Keratinocyte (primary cell): ENCODE data around the gene PTPRN2.

ENCODE experiments used
- CTCF ChIP-seq, 3 experiments: IDR thresholded peaks in 1 of 3; conservative IDR thresholded peaks in 1 of 3; optimal IDR thresholded peaks in 1 of 3; 2 replicates in 2 of 3; 3 replicates in 1 of 3; pipeline versions ENCODE3 to v1.5.1; 2011; ENCODE audit warnings: low read length in 3 of 3, mild to moderate bottlenecking in 3 of 3, moderate library complexity in 2 of 3, control low read depth in 1 of 3, inconsistent platforms in 1 of 3; ENCODE audit not compliant: insufficient read depth in 2 of 3; ENCODE audit errors: extremely low read depth in 1 of 3
- EZH2 ChIP-seq: IDR thresholded peaks from one replicate; pipeline ENCODE4 v1.6.1; 2012; ENCODE audit warnings: inconsistent platforms, mild to moderate bottlenecking, low read length, moderate library complexity

GRCh38 chr7:158255558-158255957 lies 332.1 kb downstream of the PTPRN2 start:
- TF ChIP-seq CTCF (optimal IDR thresholded peaks at IDR 0.05 in 1 of 3, IDR thresholded peaks at IDR 0.05 in 1 of 3, conservative IDR thresholded peaks at IDR 0.05 in 1 of 3; ENCODE audit: extremely low read depth in 1 of 3, insufficient read depth in 2 of 3, low read length in 3 of 3) (no peak), EZH2 (no peak)
